ENCODE data around the gene GARNL3. TPM values are rescaled to one million over a fixed set of nuclear protein-coding genes. Genes with fewer than 3 reads are reported as not detected.

GARNL3 gene
- polyA plus RNA-seq, 1 donor = 24.0 TPM

GRCh38 chr9:127293328-127293727 lies 28.8 kb downstream of the GARNL3 start:
- 89% methylated on average over 5 of the region's 5 CpGs for WGBS (ENCODE audit: insufficient coverage, low lambda C conversion rate)
- no peak overlapping the region for H3K27ac ChIP-seq (ENCODE audit: low read length)

GRCh38 chr9:127293767-127294166 lies 29.2 kb downstream of the GARNL3 start:
- Histone ChIP-seq H3K27me3 (ENCODE audit: control insufficient read depth, insufficient read depth, low read length) (no peaks in the 10 kb centered on the region), H3K27ac (ENCODE audit: low read length) (no peak overlapping the region), H3K36me3 (ENCODE audit: control insufficient read depth, insufficient read depth, low read length) (no peaks in the 10 kb centered on the region), H3K4me1 (ENCODE audit: control insufficient read depth, insufficient read depth, low read length) (no peaks in the 10 kb centered on the region), H3K9me3 (ENCODE audit: control insufficient read depth, low read depth, low read length) (no peaks in the 10 kb centered on the region), H3K4me3 (ENCODE audit: low read length) (no peak overlapping the region)
- WGBS (ENCODE audit: insufficient coverage, low lambda C conversion rate) = no CpG with 5 or more reads among the region's 1 CpG
- DNase-seq = no peak

More at GRCh38 chr9:127293328-127293727, 28.8 kb downstream of the GARNL3 start:
- Histone ChIP-seq H3K4me1 (ENCODE audit: control insufficient read depth, insufficient read depth, low read length) (no peaks in the 10 kb centered on the region), H3K4me3 (ENCODE audit: low read length) (no peak overlapping the region), H3K36me3 (ENCODE audit: control insufficient read depth, insufficient read depth, low read length) (no peaks in the 10 kb centered on the region), H3K9me3 (ENCODE audit: control insufficient read depth, low read depth, low read length) (no peaks in the 10 kb centered on the region), H3K27me3 (ENCODE audit: control insufficient read depth, insufficient read depth, low read length) (no peaks in the 10 kb centered on the region)
- DNase-seq = no peak

- no peaks in the 10 kb centered on the region for H3K4me1 ChIP-seq (ENCODE audit: control insufficient read depth, insufficient read depth, low read length)
- no peaks in the 10 kb centered on the region for H3K27me3 ChIP-seq (ENCODE audit: control insufficient read depth, insufficient read depth, low read length)
- H3K36me3 ChIP-seq (ENCODE audit: control insufficient read depth, insufficient read depth, low read length) = no peaks in the 10 kb centered on the region
- H3K9me3 ChIP-seq (ENCODE audit: control insufficient read depth, low read depth, low read length) = no peaks in the 10 kb centered on the region
- H3K27ac ChIP-seq (ENCODE audit: low read length) = no peak overlapping the region
- DNase-seq = no peak
- no peak overlapping the region for H3K4me3 ChIP-seq (ENCODE audit: low read length)
- WGBS (ENCODE audit: insufficient coverage, low lambda C conversion rate) = no CpG with 5 or more reads among the region's 1 CpG
These were observed 30.4 kb downstream of the GARNL3 start for GRCh38 chr9:127295005-127295404.

- no peak overlapping the region for H3K27ac ChIP-seq (ENCODE audit: low read length)
- DNase-seq = no peak
- no CpG with 5 or more reads among the region's 3 CpGs for WGBS (ENCODE audit: insufficient coverage, low lambda C conversion rate)
- no peaks in the 10 kb centered on the region for H3K36me3 ChIP-seq (ENCODE audit: control insufficient read depth, insufficient read depth, low read length)
- no peaks in the 10 kb centered on the region for H3K27me3 ChIP-seq (ENCODE audit: control insufficient read depth, insufficient read depth, low read length)
- H3K4me3 ChIP-seq (ENCODE audit: low read length) = no peak overlapping the region
- H3K9me3 ChIP-seq (ENCODE audit: control insufficient read depth, low read depth, low read length) = no peaks in the 10 kb centered on the region
- H3K4me1 ChIP-seq (ENCODE audit: control insufficient read depth, insufficient read depth, low read length) = no peaks in the 10 kb centered on the region
These were observed 36.4 kb downstream of the GARNL3 start for GRCh38 chr9:127300886-127301447.

GRCh38 chr9:127303830-127304229 lies 39.3 kb downstream of the GARNL3 start:
- no peak for DNase-seq
- Histone ChIP-seq H3K27me3 (ENCODE audit: control insufficient read depth, insufficient read depth, low read length) (no peaks in the 10 kb centered on the region), H3K9me3 (ENCODE audit: control insufficient read depth, low read depth, low read length) (no peaks in the 10 kb centered on the region), H3K27ac (ENCODE audit: low read length) (no peak overlapping the region), H3K36me3 (ENCODE audit: control insufficient read depth, insufficient read depth, low read length) (no peaks in the 10 kb centered on the region), H3K4me1 (ENCODE audit: control insufficient read depth, insufficient read depth, low read length) (peaks cover 4% of the 10 kb centered on the region), H3K4me3 (ENCODE audit: low read length) (no peak overlapping the region)
- no CpG with 5 or more reads among the region's 1 CpG for WGBS (ENCODE audit: insufficient coverage, low lambda C conversion rate)

GRCh38 chr9:127305206-127305837 lies 40.7 kb downstream of the GARNL3 start:
- Histone ChIP-seq H3K9me3 (ENCODE audit: control insufficient read depth, low read depth, low read length) (no peaks in the 10 kb centered on the region), H3K4me1 (ENCODE audit: control insufficient read depth, insufficient read depth, low read length) (peaks cover 8% of the 10 kb centered on the region), H3K4me3 (ENCODE audit: low read length) (no peak overlapping the region), H3K27ac (ENCODE audit: low read length) (no peak overlapping the region), H3K36me3 (ENCODE audit: control insufficient read depth, insufficient read depth, low read length) (no peaks in the 10 kb centered on the region), H3K27me3 (ENCODE audit: control insufficient read depth, insufficient read depth, low read length) (no peaks in the 10 kb centered on the region)
- WGBS (ENCODE audit: insufficient coverage, low lambda C conversion rate) = 100% methylated on average over 1 of the region's 1 CpG
- no peak for DNase-seq

- WGBS (ENCODE audit: insufficient coverage, low lambda C conversion rate) = 100% methylated on average over 1 of the region's 4 CpGs
- Histone ChIP-seq H3K27me3 (ENCODE audit: control insufficient read depth, insufficient read depth, low read length) (no peaks in the 10 kb centered on the region), H3K4me1 (ENCODE audit: control insufficient read depth, insufficient read depth, low read length) (peaks cover 8% of the 10 kb centered on the region), H3K4me3 (ENCODE audit: low read length) (no peak overlapping the region), H3K36me3 (ENCODE audit: control insufficient read depth, insufficient read depth, low read length) (no peaks in the 10 kb centered on the region), H3K9me3 (ENCODE audit: control insufficient read depth, low read depth, low read length) (no peaks in the 10 kb centered on the region), H3K27ac (ENCODE audit: low read length) (no peak overlapping the region)
- DNase-seq = no peak
These were observed 41.3 kb downstream of the GARNL3 start for GRCh38 chr9:127305838-127306226.

- Histone ChIP-seq H3K27me3 (ENCODE audit: control insufficient read depth, insufficient read depth, low read length) (no peaks in the 10 kb centered on the region), H3K9me3 (ENCODE audit: control insufficient read depth, low read depth, low read length) (no peaks in the 10 kb centered on the region), H3K36me3 (ENCODE audit: control insufficient read depth, insufficient read depth, low read length) (no peaks in the 10 kb centered on the region), H3K4me3 (ENCODE audit: low read length) (no peak overlapping the region), H3K4me1 (ENCODE audit: control insufficient read depth, insufficient read depth, low read length) (peaks cover 11% of the 10 kb centered on the region), H3K27ac (ENCODE audit: low read length) (no peak overlapping the region)
- 80% methylated on average over 1 of the region's 2 CpGs for whole genome bisulfite sequencing (ENCODE audit: insufficient coverage, low lambda C conversion rate)
- no peak for DNase-seq
These were observed 43.2 kb downstream of the GARNL3 start for GRCh38 chr9:127307802-127308201.

GRCh38 chr9:127308652-127309434 lies 44.3 kb downstream of the GARNL3 start:
- 33% methylated on average over 1 of the region's 3 CpGs for WGBS (ENCODE audit: insufficient coverage, low lambda C conversion rate)
- Histone ChIP-seq H3K9me3 (ENCODE audit: control insufficient read depth, low read depth, low read length) (no peaks in the 10 kb centered on the region), H3K27ac (ENCODE audit: low read length) (peak overlapping the region; percentile 5), H3K36me3 (ENCODE audit: control insufficient read depth, insufficient read depth, low read length) (peaks cover 7% of the 10 kb centered on the region), H3K4me3 (ENCODE audit: low read length) (no peak overlapping the region), H3K27me3 (ENCODE audit: control insufficient read depth, insufficient read depth, low read length) (no peaks in the 10 kb centered on the region), H3K4me1 (ENCODE audit: control insufficient read depth, insufficient read depth, low read length) (peaks cover 11% of the 10 kb centered on the region)
- peak in 1 of 2 donors; percentile 52 for DNase-seq

GRCh38 chr9:127309715-127310114 lies 45.1 kb downstream of the GARNL3 start:
- no peak overlapping the region for H3K27ac ChIP-seq (ENCODE audit: low read length)
- H3K4me1 ChIP-seq (ENCODE audit: control insufficient read depth, insufficient read depth, low read length) = peaks cover 11% of the 10 kb centered on the region
- H3K36me3 ChIP-seq (ENCODE audit: control insufficient read depth, insufficient read depth, low read length) = peaks cover 13% of the 10 kb centered on the region
- no peak overlapping the region for H3K4me3 ChIP-seq (ENCODE audit: low read length)
- WGBS (ENCODE audit: insufficient coverage, low lambda C conversion rate) = 90% methylated on average over 2 of the region's 4 CpGs
- H3K27me3 ChIP-seq (ENCODE audit: control insufficient read depth, insufficient read depth, low read length) = no peaks in the 10 kb centered on the region
- no peak for DNase-seq
- H3K9me3 ChIP-seq (ENCODE audit: control insufficient read depth, low read depth, low read length) = no peaks in the 10 kb centered on the region

Data from large intestine (tissue), 3 donors.